K562 (cell line): ENCODE measurements around the gene PCSK6. TPM values are rescaled to one million over a fixed set of nuclear protein-coding genes. Genes with fewer than 3 reads are reported as not detected.

Experiments used
- ATAC-seq: fragments of 200-7000 bp; cut with Tn5 transposase; 3 replicates; pipeline ENCODE4 v1.9.1; 2020; ENCODE audit warnings: moderate library complexity
- BruUV-seq: library from RNA; stranded (reverse); fragments of 400-500 nt; replicated peaks from 2 replicates; lab custom pipeline; 2021; lab: Mats Ljungman, UMichigan
- CTCF ChIA-PET: fragments of 300-600 bp; formaldehyde crosslinking; extraction: SDS; loops from one replicate; lab custom pipeline; 2021; ENCODE audit warnings: low intra/inter-chr PET ratio; lab: Yijun Ruan, JAX
- POLR2A ChIA-PET: fragments of 300-600, 350-650 bp; sonication (Branson Sonifier 250); formaldehyde crosslinking; extraction: SDS; loops from one replicate; lab custom pipeline; 2021; ENCODE audit warnings: antibody characterized with exemption, inconsistent platforms; lab: Yijun Ruan, JAX
- DNase-seq, 4 experiments: peaks; one replicate each; pipeline versions ENCODE4 v3.0.0 to v3.0.0-alpha.2; 2011 to 2018; ENCODE audit warnings: low spot score in 3 of 4, mixed read lengths in 3 of 4; ENCODE audit errors: extremely low read depth in 1 of 4
- FAIRE-seq: peaks from 2 replicates; lab custom pipeline; 2011; peaks lifted over from hg19 to GRCh38; lab: Jason Lieb, UNC
- H2AFZ ChIP-seq: 2 replicates; pipeline ENCODE4 v1.6.0; 2011; ENCODE audit warnings: low read depth, low read length, control low read depth, inconsistent platforms
- H3K27ac ChIP-seq: fragments of 200-600 bp; 3 replicates; pipeline ENCODE4 v1.8.0; 2011; ENCODE audit warnings: low read depth, mild to moderate bottlenecking, control low read depth, inconsistent platforms, low read length, moderate library complexity, mixed read lengths; ENCODE audit errors: extremely low read depth
- H3K27me3 ChIP-seq, 2 experiments: fragments of 300-600 bp in 1 of 2; 2 replicates in 1 of 2; 3 replicates in 1 of 2; pipeline versions ENCODE4 v1.6.0 to v1.8.0; 2011; ENCODE audit warnings: inconsistent platforms in 2 of 2, low read length in 2 of 2, mild to moderate bottlenecking in 1 of 2, mixed read lengths in 1 of 2, moderate library complexity in 1 of 2; ENCODE audit not compliant: control insufficient read depth in 2 of 2, insufficient read depth in 2 of 2
- H3K36me3 ChIP-seq: fragments of 300-600 bp; 3 replicates; pipeline ENCODE4 v1.8.0; 2011; ENCODE audit warnings: mild to moderate bottlenecking, low read length, inconsistent platforms; ENCODE audit not compliant: control insufficient read depth, insufficient read depth
- H3K4me1 ChIP-seq, 2 experiments: fragments of 200-600 bp in 1 of 2; replicated peaks in 1 of 2; 2 replicates in 1 of 2; 3 replicates in 1 of 2; pipeline versions ENCODE4 v1.5.1 to v1.8.0; 2011; ENCODE audit warnings: inconsistent platforms in 2 of 2, low read length in 2 of 2, mild to moderate bottlenecking in 1 of 2, mixed read lengths in 1 of 2, moderate library complexity in 1 of 2; ENCODE audit not compliant: control insufficient read depth in 2 of 2, insufficient read depth in 2 of 2
- H3K4me2 ChIP-seq: 2 replicates; pipeline ENCODE4 v1.6.1; 2011; ENCODE audit warnings: low read length, control low read depth, inconsistent platforms, mixed read lengths; ENCODE audit not compliant: insufficient read depth
- H3K4me3 ChIP-seq: fragments of 200-600 bp; sonication (generic), shearing (Covaris generic); 2 replicates; pipeline ENCODE4 v1.5.1; 2016; ENCODE audit warnings: control low read depth, inconsistent platforms
- H3K79me2 ChIP-seq: fragments of 200-600 bp; 3 replicates; pipeline ENCODE4 v1.8.0; 2011; ENCODE audit warnings: low read length, inconsistent platforms; ENCODE audit not compliant: control insufficient read depth, insufficient read depth
- H3K9ac ChIP-seq, 2 experiments: 2 replicates each; pipeline versions ENCODE4 v1.6.0 to v1.6.1; 2011; ENCODE audit warnings: low read depth in 2 of 2, low read length in 2 of 2, control low read depth in 1 of 2, inconsistent platforms in 1 of 2, mild to moderate bottlenecking in 1 of 2, mixed read lengths in 1 of 2; ENCODE audit not compliant: insufficient read depth in 1 of 2
- H3K9me1 ChIP-seq: one replicate; pipeline ENCODE4 v1.6.0; 2011; ENCODE audit warnings: inconsistent platforms, mild to moderate bottlenecking, low read length, moderate library complexity; ENCODE audit not compliant: control insufficient read depth, insufficient read depth
- H3K9me3 ChIP-seq: replicated peaks from 2 replicates; pipeline ENCODE4 v1.5.1; 2011; ENCODE audit warnings: low read depth, low read length, inconsistent platforms; ENCODE audit not compliant: control insufficient read depth, insufficient read depth
- H4K20me1 ChIP-seq: replicated peaks from 2 replicates; pipeline ENCODE4 v1.6.1; 2011; ENCODE audit warnings: low read length, inconsistent platforms, mixed read lengths; ENCODE audit not compliant: control insufficient read depth, insufficient read depth
- ATF1 ChIP-seq, 2 experiments: fragments of 450-650 bp in 1 of 2; IDR thresholded peaks; 2 replicates each; pipeline ENCODE4 v1.6.1; 2016; ENCODE audit warnings: missing compliant biosample characterization in 1 of 2, missing genetic modification characterization in 1 of 2
- BCL6 ChIP-seq: fragments of 250-450 bp; sonication (Bioruptor Pico); IDR thresholded peaks from 2 replicates; pipeline ENCODE4 v1.4.0; 2020
- BHLHE40 ChIP-seq: IDR thresholded peaks from 2 replicates; pipeline ENCODE4 v1.6.1; 2011; ENCODE audit warnings: low read length, improper control_type of control experiment
- CREB1 ChIP-seq, 2 experiments: sonication (generic) in 1 of 2; formaldehyde crosslinking in 1 of 2; IDR thresholded peaks; 2 replicates each; pipeline versions ENCODE4 v1.6.1 to v1.8.0; 2012 to 2022; ENCODE audit warnings: inconsistent platforms in 1 of 2, mild to moderate bottlenecking in 1 of 2, missing genetic modification reagents in 1 of 2, moderate library complexity in 1 of 2
- CREM ChIP-seq: IDR thresholded peaks from 2 replicates; pipeline ENCODE4 v1.6.1; 2014; ENCODE audit warnings: antibody characterized with exemption, low read depth
- FOSL1 ChIP-seq: fragments of 200-800 bp; sonication (Bioruptor generic); conservative IDR thresholded peaks from 2 replicates; pipeline ENCODE4 v1.6.1; 2016; ENCODE audit warnings: missing genetic modification characterization, missing compliant biosample characterization
- NR2F6 ChIP-seq: fragments of 450-650 bp; formaldehyde crosslinking; IDR thresholded peaks from 2 replicates; pipeline ENCODE4 v1.4.0; 2020; ENCODE audit warnings: mild to moderate bottlenecking
- SAFB2 ChIP-seq: fragments of 200-400 bp; formaldehyde crosslinking; IDR thresholded peaks from 2 replicates; pipeline ENCODE4 v1.6.1; 2018; ENCODE audit warnings: borderline replicate concordance, low read length, low read depth, moderate library complexity; ENCODE audit not compliant: severe bottlenecking
- SUPT5H ChIP-seq: fragments of 450-650 bp; IDR thresholded peaks from 2 replicates; pipeline ENCODE4 v1.6.1; 2016
- TARDBP ChIP-seq: fragments of 450-650 bp; IDR thresholded peaks from 2 replicates; pipeline ENCODE4 v1.6.1; 2016
- ZBTB1 ChIP-seq: sonication (generic); formaldehyde crosslinking; IDR thresholded peaks from 2 replicates; pipeline ENCODE4 v1.8.1; 2023; ENCODE audit warnings: missing genetic modification reagents, low read depth, mild to moderate bottlenecking, borderline replicate concordance
- ZBTB7A ChIP-seq: IDR thresholded peaks from 2 replicates; pipeline ENCODE4 v1.6.1; 2011; ENCODE audit warnings: low read depth, mild to moderate bottlenecking, low read length, moderate library complexity, borderline replicate concordance; ENCODE audit not compliant: control insufficient read depth
- ZFX ChIP-seq: sonication (generic); formaldehyde crosslinking; IDR thresholded peaks from 2 replicates; pipeline ENCODE4 v1.8.0; 2022; ENCODE audit warnings: mild to moderate bottlenecking, missing genetic modification reagents, moderate library complexity
- ZNF239 ChIP-seq: fragments of 250-450 bp; sonication (Bioruptor Pico); IDR thresholded peaks from 2 replicates; pipeline ENCODE4 v1.4.0; 2020; ENCODE audit warnings: mild to moderate bottlenecking
- ZNF395 ChIP-seq: fragments of 200-800 bp; sonication (Bioruptor generic); IDR thresholded peaks from 2 replicates; pipeline ENCODE4 v1.6.1; 2017; ENCODE audit warnings: missing genetic modification characterization, missing compliant biosample characterization
- WGBS: fragments of 100-300 bp; shearing (Covaris generic); methylation state at CpG from one replicate; pipeline ENCODE4 v1.1.6; 2016; ENCODE audit warnings: low coverage, mixed read lengths; ENCODE audit not compliant: insufficient coverage; ENCODE audit errors: missing lambda C conversion rate; 5-methylcytosine and 5-hydroxymethylcytosine counted together
- in situ Hi-C: fragments of 300-500 bp; cut with MboI; formaldehyde crosslinking; loops from 4 replicates; pipeline ENCODE4 v1.15.0; 2018; ENCODE audit warnings: inconsistent platforms, mixed read lengths
- intact Hi-C: fragments of 100-400 bp; cut with micrococcal nuclease; formaldehyde crosslinking; loops from 2 replicates; pipeline ENCODE4 v1.14.2; 2022
- polyA plus RNA-seq, 8 experiments: library from polyadenylated mRNA; depleted of rRNA in 4 of 8; stranded (reverse) in 5 of 8; unstranded in 3 of 8; fragments of >200 nt; fragmentation: Nextera tagmentation in 2 of 8; fragmentation: Illumina TruSeq in 1 of 8; extraction: Ambion mirVana in 2 of 8; extraction: Trizol in 1 of 8; gene quantifications; 2 replicates each; pipeline versions ENCODE4 v1.2.1 to v1.2.3, GENCODE V29; 2011 to 2014; ENCODE audit warnings: inconsistent platforms in 1 of 8, missing spikeins in 1 of 8
- total RNA-seq, 7 experiments: library from RNA; depleted of rRNA in 6 of 7; stranded (reverse); fragments of >200 nt in 6 of 7; fragmentation: Illumina TruSeq in 2 of 7; extraction: Trizol in 2 of 7; gene quantifications; 2 replicates each; pipeline versions ENCODE4 v1.2.1 to v1.2.3, GENCODE V29; 2011 to 2021; ENCODE audit warnings: low replicate concordance in 1 of 7
- TF ChIP-seq, protein P1 (sequence below): fragments of 450-650 bp; IDR thresholded peaks from 2 replicates; pipeline ENCODE4 v1.6.1; 2016; ENCODE audit warnings: low read depth, mild to moderate bottlenecking, moderate library complexity
- TF ChIP-seq, protein P2 (sequence below): sonication (generic); formaldehyde crosslinking; IDR thresholded peaks from 2 replicates; pipeline ENCODE4 v1.9.0; 2022; ENCODE audit warnings: mild to moderate bottlenecking, missing genetic modification reagents
- TF ChIP-seq, protein P3 (sequence below): fragments of 250-450 bp; sonication (Bioruptor Pico); IDR thresholded peaks from 2 replicates; pipeline ENCODE4 v1.8.0; 2021; ENCODE audit warnings: borderline replicate concordance, mild to moderate bottlenecking, moderate library complexity; ENCODE audit not compliant: poor library complexity, severe bottlenecking
- TF ChIP-seq, protein P4 (sequence below): fragments of 250-450 bp; sonication (Bioruptor Pico); IDR thresholded peaks from 2 replicates; pipeline ENCODE4 v1.8.0; 2022; ENCODE audit warnings: moderate library complexity, mild to moderate bottlenecking, inconsistent platforms

Gene PCSK6
- total and polyA plus RNA-seq, 9 of the 15 experiments (the other 6 are each of a cell fraction or from before 2014, with no cell fraction given), result 2.2 to 32.6 (median 14.5) TPM

DNA sequence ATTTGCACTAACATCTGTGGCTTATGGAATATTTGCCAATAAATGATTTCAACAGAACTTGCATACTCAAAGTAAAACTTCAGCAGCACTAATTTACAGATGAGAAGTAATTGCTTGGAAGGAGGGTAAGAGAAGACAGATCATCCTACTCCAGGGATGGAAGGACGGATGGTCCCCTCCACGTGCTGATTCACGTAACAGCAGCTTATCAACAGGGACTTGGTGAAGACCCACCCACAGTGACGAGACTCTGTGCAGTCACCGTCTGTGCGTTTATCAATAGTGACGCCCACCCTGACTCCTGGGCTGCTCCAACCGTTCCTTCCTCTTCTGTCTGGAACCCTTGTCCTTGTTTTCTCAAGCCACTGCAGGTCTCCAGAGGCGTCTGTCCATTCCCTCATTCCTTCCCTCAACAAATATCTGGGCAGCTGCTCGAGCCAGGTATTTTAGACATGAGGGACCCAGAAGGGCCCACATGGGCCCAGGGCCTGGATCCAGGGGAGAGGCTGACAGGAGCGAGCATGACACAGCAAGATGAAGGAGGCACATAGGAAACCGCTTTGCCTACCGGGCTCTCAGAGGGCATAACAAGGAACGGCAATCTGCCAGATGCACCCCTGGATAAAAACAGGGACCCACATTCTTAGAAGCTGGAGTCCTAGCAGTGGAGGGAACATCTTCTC is 33.3 kb downstream of the PCSK6 start:
- Histone ChIP-seq H3K4me1 (peaks cover 24 to 48% of the 10 kb centered on the region in 2 experiments), H3K4me2 (peak overlapping the region; percentile 64), H3K27me3 (peaks cover 0 to 5% of the 10 kb centered on the region in 2 experiments; a peak in 1 of 5 replicates), H3K36me3 (no peaks in the 10 kb centered on the region), H4K20me1 (no peaks in the 10 kb centered on the region), H2AFZ (peak overlapping the region; percentile 72), H3K4me3 (no peak overlapping the region), H3K27ac (peak overlapping the region; percentile 76), H3K9ac (peak overlapping the region; percentile 54; a peak in 2 of 4 replicates), H3K9me1 (no peaks in the 10 kb centered on the region), H3K79me2 (peaks cover 54% of the 10 kb centered on the region), H3K9me3 (no peaks in the 10 kb centered on the region)
- CTCF ChIA-PET, result no interaction called here
- ATAC-seq, result peak; percentile 45
- intact Hi-C loops (no loop called here), in situ Hi-C loops (no loop called here)
- BruUV-seq, result no TSS peak
- WGBS, result 15% methylated on average over 14 of the region's 14 CpGs
- DNase-seq, result peak; percentile 45 to 73 (median 56)
- peak; percentile 78 for FAIRE-seq
- POLR2A ChIA-PET, result interaction anchor here (0.6 to 1.9 kb wide), 5 partner anchors 11 to 33 kb away, joined by 3 to 16 read pairs (median 3); no protein-coding TSS in a partner anchor
- TF ChIP-seq, protein P1, sequence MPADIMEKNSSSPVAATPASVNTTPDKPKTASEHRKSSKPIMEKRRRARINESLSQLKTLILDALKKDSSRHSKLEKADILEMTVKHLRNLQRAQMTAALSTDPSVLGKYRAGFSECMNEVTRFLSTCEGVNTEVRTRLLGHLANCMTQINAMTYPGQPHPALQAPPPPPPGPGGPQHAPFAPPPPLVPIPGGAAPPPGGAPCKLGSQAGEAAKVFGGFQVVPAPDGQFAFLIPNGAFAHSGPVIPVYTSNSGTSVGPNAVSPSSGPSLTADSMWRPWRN, result no peak
- peak; percentile 20; the same call in 1 of the 2 replicates for TF ChIP-seq ZFX (CRISPR knock-in tag)
- no peak for TF ChIP-seq TARDBP
- TF ChIP-seq NR2F6, result no peak
- TF ChIP-seq, protein P2, sequence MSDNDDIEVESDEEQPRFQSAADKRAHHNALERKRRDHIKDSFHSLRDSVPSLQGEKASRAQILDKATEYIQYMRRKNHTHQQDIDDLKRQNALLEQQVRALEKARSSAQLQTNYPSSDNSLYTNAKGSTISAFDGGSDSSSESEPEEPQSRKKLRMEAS (CRISPR knock-in tag), result 0 out of 2 replicates have a peak, but pooled peaks have one; percentile 14
- TF ChIP-seq FOSL1 (tag), result no peak
- no peak for TF ChIP-seq ZNF395 (CRISPR knock-in tag)
- TF ChIP-seq CREB1 (IDR thresholded peaks at IDR 0.05), result 0 out of 2 replicates have a peak, but pooled peaks have one; percentile 38
- TF ChIP-seq CREB1 (CRISPR knock-in tag; IDR thresholded peaks at IDR 0.05), result no peak
- TF ChIP-seq, protein P3, sequence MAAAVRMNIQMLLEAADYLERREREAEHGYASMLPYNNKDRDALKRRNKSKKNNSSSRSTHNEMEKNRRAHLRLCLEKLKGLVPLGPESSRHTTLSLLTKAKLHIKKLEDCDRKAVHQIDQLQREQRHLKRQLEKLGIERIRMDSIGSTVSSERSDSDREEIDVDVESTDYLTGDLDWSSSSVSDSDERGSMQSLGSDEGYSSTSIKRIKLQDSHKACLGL (CRISPR knock-in tag), result no peak
- peak; percentile 57 for TF ChIP-seq CREM
- TF ChIP-seq ZNF239 (CRISPR knock-in tag), result peak; percentile 44; the same call in 1 of the 2 replicates
- no peak for TF ChIP-seq ZBTB1 (CRISPR knock-in tag)
- no peak for TF ChIP-seq SAFB2
- TF ChIP-seq, protein P4, sequence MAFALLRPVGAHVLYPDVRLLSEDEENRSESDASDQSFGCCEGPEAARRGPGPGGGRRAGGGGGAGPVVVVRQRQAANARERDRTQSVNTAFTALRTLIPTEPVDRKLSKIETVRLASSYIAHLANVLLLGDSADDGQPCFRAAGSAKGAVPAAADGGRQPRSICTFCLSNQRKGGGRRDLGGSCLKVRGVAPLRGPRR (CRISPR knock-in tag), result no peak
- TF ChIP-seq SUPT5H, result no peak
- TF ChIP-seq BHLHE40, result 0 out of 2 replicates have a peak, but pooled peaks have one; percentile 45
- no peak for TF ChIP-seq ZBTB7A
- TF ChIP-seq ATF1 (CRISPR knock-in tag; IDR thresholded peaks at IDR 0.05), result no peak
- peak; percentile 7; the same call in 1 of the 2 replicates for TF ChIP-seq ATF1 (tag; IDR thresholded peaks at IDR 0.05)
- TF ChIP-seq BCL6 (CRISPR knock-in tag), result no peak
